Smooth muscle cell of the brain vasculature (primary cell): ENCODE results near the gene ENTPD6.
"Not testable (repeated sequence)": the region's sequence is repeated elsewhere in the genome, so short reads cannot be mapped to it uniquely, and the experiment has no call there.

Source experiments
- DNase-seq: peaks from one replicate; pipeline ENCODE4 v3.0.0-alpha.2; 2012; ENCODE audit warnings: low read depth, low spot score

ENTPD6 gene

DNA sequence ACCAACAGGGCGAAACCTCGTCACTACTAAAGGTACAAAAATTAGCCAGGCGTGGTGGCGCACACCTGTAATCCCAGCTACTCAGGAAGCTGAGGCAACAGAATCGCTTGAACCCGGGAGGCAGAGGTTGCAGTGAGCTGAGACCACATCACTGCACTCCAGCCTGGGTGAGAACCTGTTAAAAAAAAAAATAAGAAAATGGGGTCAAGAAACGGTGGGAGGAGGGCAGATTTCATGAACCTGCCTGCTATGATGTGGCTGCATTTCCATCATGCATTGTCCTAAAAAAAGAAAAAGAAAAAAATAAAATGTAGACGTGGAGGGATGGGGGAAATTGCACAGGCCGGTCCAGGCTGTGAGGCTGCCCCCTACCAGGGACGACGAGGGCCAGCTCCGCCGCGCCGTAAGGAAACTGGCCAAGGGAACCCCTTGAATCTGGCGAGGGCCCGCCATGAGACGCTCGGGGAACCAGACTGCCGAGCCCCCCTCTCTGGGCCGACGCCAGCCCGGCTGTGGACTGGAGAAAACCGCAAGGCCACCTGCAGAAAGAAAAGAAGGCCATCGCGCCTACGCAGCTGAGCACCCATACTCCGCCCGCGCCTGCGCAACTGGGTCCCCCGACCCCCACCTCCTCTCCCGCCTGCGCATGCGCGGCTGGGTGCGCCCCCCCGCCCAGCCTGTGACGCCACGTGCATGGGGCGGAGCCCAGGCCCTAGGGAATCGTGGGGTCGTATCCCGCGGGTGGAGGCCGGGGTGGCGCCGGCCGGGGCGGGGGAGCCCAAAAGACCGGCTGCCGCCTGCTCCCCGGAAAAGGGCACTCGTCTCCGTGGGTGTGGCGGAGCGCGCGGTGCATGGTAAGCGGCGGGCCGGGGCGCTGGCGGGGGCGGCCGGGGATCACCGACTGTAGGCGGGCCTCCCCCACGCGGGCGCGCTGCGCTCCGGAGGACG lies at the start of gene ENTPD6:
Gene ENTPD6, plus strand, starts transcription at position 699 of the 948 bp plus-strand sequence. CDS start 10,825 bp downstream, outside the sequence.
- DNase-seq: peak; percentile 65

DNA sequence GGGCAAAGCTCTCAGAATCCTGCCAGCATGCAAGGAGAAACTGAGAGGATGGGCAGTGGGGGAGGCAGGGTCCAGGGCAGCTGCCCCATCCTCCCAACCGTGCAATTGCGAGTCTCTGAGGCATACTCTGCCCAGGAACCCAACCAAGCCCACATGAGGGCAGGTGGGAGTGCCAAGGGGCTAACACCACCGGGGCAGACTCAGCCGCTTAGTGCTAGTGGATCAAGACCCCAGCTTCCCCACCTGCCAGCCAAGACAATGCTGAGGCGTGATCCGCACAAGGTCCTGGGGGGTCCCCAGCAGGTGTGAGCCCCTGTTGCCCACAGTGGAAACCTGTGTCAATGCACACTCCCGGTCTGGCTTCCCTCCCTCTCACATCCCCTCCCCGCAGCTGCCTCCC lies 48.5 kb upstream of the ENTPD6 start:
- no peak for DNase-seq

DNA sequence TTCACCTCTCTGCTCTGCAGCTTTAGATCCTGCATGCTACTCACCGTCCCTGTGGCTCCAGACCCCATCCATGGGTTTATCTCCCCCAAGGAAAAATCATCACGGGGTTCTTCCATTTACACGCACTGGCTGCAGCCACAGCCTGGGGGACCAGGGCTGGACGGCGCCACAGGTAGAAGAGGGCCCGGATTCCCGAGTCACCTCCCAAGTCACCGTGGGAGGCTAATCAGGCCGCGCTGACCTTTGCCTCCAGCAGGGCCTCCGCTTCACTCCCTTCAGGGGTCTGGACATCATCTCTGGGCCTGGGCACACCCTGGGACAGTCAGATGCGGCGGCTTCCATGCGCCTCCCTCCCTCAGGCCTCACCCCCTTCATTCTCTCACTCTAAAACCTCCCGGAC lies 47.8 kb upstream of the ENTPD6 start:
- DNase-seq: no peak

DNA sequence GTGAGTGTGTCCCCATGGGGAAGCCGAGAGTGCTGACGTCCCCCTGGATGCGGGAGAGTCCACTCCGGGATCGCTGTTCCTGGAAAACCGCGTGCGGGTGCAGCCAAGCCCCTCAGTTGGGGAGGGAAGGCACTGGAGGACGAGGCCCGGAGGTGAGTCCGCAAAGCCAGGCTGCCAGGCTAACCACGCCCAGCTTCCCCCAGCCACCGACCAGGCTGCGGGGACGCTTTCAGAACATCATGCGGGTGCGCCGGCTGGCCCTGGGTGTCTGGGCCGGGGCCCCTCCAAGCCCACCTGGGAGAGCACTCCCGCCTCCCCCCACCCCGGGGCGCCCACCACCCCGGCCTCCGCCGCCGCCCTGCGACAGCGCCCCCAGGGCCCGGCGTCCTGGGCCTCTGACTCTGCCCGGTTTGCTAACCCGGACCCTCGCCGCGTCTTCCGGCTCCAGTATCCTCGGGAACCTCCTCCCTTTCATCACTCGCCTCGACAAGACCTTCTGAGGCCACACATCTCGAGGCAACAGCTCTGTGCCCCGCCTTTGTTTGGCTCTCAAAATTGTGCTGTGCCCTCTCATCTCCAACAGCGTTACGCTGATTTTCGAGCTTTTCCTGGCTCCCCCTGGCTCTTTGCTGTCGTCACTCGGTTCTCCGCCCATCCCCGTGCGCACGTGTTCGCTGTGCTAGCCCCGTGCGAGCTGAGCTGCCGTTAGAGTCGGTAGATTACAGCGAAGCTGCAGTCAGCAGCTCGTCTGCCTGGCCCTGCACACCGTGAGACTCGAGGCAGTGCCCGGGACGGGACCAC lies 47.1 kb upstream of the ENTPD6 start:
- no peak for DNase-seq

DNA sequence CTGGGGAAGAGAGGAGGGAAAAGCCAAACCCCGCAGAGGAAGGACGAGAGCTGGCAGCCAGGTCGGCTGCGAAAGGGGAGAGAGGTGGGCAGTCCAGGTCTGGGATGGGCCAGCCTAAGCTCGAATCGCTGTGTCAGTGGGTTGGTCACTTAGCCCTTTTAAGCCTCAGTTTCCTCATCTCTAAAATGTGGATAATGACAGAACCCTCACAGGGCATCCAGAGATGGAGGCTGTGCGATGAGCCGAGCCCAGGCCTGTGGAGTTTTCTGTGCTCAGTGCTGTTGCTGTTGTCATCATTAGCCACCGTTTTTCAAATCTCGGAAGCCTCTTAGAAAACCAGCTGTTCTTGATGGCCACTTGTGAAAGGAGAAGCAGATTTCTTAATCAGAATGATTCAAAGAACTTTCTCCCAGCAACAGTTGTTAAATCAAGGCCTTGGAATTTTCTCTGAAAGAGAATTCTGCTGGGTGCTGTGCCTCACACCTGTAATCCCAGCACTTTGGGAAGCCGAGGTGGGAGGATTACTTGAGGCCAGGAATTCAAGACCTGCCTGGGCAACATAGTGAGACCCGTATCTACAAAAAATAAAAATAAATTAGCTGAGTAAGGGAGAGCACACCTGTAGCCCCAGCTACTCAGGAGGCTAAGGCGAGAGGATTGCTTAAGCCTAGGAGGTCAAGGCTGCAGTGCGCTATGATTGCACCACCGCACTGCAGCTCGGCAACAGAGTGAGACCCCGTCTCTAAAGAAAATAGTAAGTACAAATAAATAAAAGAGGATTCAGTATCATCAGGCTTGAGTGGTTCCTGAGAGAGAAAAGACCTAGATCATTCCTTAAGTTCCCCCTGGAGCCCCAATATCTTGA lies 46.3 kb upstream of the ENTPD6 start:
- DNase-seq: no peak

DNA sequence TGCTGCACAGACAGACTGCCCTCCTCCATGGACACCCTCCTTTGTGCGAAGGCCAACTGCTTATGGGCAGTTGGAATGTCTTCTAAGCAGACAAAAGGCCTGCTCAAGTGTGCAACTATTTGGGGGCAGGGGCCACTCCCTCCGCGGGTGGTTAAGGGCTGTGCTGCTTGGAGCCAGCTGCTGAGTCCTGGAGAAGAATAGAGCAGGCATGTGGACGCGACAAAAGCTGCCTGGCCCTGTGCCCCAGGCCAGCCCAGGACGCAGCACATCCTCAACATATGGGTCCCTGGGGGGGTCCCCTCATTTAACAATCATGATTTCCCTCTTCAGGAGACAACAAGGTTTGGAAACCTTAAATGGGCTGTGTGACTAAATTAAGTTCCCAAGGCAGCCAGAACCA lies 45.5 kb upstream of the ENTPD6 start:
- DNase-seq: no peak

DNA sequence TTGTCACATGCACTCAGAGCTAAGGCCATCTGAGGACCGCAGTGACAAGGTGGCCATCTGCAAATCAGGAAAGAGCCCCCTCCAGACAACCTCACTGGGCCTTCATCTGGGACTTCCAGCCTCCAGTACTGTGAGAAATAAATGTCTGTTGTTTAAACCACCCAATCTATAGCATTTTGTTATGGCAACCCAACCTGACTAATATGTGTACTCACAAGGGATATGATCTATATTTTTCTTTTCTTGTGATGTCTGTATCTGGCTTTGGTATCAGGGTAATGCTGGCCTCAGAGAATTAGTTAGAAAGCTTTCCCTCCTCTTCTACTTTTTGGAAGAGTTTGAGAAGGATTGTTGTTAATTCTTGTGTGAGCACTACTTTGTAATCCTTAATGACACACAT lies 37.5 kb upstream of the ENTPD6 start:
- DNase-seq: no peak

DNA sequence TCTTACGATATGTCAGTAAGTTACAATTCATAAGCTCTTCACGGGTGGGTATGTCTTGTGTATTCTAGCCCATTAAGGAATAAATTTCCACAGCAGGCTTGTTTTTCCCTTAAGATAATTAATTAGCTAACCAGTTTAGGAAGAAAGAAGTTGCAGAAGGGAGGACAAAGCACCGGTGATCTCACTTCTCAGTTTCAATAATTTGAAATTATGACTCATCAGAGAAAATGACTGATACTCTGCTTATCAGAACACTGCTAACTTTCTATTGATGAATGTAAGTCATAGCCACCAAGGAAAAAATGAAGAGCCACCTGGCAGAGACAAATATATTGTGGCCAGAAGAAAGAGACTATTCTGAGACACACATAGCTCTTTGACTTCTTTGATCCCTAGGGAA lies 35.0 kb upstream of the ENTPD6 start:
- DNase-seq: no peak

DNA sequence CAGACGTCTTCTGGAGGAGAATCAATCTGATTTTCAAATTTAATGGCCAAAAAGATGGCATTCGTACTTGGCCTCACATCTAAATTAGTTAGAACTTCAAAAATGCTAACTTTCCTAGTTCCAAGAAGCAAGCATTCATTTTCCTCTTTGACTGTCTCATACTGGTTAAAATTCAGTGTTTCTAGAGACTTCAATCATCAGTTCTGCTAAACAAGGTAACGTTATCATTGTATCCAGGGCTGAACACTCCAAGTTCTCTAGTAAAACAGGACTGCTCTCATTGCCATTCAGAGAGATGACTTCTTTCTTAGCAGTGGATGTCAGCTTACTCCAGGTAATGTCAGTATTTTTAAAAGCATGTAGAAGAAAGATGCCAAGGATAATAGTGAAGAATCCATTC lies 34.6 kb upstream of the ENTPD6 start:
- DNase-seq: no peak

DNA sequence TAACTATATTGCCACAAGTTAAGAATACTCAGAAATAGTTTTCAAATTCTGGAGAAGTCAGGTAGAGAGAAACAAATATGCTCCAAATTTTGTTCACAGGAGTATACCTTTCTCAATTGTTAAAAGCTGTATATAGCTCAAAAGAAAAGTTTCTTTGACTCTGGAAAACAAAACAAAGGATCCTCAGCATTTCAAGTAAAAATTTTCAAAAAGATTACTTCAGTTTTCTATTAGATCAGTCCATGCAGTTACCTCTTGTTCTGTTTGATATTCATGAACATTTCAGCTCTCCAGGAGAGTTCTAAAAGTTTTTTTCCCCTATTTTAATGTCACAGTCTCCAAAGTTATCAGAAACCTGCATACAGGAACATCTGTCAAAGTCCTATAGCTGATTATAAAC lies 30.4 kb upstream of the ENTPD6 start:
- no peak for DNase-seq

DNA sequence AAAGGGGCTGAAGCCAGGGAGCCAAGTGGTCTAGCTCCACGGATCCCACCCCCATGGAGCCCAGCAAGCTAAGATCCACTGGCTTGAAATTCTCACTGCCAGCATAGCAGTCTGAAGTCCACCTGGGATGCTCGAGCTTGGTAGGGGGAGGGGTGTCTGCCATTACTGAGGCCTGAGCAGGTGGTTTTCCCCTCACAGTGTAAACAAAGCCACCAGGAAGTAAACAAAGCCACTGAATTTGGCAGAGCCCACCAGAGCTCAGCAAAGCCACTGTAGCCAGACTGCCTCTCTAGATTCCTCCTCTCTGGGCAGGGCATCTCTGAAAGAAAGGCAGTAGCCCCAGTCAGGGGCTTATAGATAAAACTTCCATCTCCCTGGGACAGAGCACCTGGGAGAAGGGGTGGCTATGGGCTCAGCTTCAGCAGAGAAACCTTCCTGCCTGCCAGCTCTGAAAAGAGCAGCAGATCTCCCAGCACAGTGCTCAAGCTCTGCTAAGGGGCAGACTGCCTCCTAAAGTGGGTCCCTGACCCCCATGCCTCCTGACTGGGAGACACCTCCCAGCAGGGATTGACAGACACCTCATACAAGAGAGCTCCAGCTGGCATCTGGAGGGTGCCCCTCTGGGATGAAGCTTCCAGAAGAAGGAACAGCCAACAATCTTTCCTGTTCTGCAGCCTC lies 29.3 kb upstream of the ENTPD6 start:
- not testable (repeated sequence) for DNase-seq

DNA sequence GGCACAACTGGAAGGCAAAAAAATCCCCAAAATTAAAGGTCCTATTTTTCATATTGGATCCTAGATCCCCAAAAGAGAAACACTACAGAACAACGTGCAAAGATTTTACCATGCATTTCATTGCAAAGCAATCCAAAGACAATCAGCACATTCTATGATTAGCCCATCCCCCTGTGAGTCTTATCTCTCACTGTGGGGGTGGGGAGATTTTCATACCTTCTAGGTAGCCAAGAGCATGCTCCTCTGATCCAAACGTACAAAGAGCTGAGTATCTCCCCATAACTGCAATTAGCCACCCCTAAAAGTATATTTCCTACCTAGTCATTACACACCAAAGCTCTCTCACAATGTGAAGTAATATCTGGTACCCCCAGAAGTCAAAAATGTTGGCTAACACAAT lies 22.2 kb upstream of the ENTPD6 start:
- no peak for DNase-seq

DNA sequence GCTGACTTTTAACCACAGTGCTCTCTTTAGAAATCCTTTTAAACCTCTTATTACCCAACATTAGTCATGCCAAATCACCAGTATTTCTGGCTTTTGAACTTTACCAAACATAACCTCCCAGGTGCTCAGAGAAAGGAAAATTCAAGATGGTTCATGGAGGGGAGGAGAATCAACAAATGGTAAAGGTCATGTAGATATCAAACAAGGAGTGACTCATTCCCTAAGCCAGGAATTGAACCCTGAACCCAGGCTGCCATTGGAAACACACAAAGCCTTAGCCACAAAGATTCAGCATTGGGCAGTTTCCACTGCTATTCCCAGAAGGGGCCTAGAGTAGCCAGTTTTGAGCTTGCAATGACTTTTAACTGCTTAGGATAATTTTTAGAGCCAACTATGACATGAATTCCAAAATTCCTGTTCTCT lies 21.6 kb upstream of the ENTPD6 start:
- DNase-seq: no peak

DNA sequence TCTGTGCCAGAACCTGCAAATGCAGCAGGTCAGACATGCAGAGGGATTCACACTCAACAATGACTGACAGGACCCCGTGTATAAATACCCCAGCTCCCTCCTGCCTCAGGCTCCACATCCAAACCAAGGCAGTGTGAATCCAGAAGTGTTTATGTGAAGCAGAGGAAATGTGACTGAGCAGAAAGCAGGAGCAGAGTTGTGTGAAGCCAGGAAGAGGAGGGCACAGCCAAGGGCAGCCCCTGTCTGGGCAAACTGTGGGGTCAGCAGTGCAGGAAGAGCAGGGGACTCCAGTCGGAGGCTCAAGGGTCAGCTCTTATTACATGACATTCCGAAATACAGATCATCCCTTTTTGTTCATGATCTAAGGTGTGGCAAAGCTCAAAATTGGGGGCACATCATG lies 19.3 kb upstream of the ENTPD6 start:
- no peak for DNase-seq

DNA sequence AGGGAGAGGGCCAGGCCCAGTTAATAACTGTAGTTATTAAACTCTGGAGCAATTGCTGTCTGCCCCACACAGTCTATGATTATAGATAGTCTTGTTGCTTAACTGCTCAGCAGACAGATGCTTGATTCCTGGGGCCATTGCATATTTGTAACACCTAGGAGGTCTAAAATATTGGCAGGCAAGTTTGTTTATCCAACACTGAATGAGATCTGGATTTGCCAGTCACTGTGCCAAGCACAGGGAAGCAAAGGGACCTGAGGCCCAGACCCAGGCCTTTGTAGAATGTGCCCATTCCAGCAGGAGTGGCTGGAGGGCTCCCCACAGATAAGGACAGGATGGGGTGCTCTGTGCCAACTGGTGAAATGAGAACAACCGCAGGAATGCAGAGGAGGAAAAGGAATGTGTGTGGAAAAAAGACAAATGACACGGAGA lies 17.6 kb upstream of the ENTPD6 start:
- DNase-seq: no peak

DNA sequence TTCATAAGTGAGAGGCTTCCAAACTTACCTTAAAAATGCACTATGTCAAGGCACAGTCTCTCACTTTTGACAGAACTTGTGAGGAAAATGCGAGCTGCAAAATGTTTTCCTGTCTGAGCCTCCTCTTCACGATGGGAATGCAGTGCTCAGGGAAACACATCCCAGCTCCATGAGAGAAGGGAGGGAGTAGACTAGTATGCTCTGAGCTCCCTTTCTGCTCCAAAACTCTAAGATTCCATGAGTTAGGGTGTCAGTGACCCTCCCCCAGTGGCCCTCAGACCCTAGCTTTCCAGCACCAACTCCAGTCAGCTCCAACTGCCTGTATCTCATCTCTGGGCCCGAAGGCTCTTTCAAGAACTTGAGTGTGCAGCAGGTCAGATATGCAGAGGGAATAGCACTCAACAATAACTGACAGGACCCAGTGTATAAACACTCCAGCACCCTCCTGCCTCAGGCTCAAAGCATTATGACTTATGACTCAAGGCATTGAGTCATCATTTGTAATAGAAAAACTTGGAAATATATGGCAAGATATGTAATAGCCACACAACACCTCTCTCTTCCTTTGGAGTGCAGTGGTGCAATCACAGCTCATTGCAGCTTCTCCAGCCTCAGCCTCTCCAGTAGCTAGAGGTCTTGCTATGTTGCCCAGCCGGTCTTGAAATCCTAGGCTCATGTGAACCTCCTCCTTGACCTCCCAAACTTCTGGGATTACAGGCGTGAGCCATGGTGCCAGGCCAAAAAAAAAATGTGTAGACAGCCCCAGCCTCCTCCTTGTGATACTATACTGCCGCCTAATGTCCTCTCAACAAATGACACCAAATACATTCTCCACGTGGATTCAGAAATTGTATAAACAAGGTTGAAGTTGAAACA lies 16.7 kb upstream of the ENTPD6 start:
- DNase-seq: peak; percentile 52

DNA sequence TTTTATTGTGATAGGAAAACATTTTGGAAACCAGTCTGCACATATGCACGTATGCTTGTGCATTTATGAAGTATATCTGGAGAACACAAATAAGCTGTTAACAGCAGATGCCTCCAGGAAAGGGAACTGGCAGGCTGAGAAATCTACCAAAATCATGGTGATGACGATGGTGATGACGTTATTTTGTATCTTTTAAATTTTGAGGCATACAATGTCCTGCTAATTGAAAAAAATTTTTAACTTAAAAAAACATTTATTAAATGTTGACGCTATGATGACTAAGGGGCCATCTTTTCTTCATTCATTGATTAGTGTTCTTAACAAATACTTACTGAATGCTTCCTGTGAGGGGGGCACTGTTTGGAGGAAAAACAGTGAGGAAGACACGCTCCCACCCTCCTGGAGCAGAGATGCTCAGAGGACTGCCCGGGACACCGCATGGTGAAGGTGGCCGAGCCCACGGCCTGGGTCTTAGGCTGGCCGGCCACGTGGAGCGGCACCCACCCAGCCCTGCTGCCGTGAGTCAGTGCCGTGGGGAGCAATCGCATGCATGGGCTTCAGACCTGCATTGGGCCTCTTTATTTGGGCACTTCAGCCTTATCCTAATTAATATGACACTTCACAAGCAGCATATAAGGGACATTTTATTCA lies 15.9 kb upstream of the ENTPD6 start:
- no peak for DNase-seq

DNA sequence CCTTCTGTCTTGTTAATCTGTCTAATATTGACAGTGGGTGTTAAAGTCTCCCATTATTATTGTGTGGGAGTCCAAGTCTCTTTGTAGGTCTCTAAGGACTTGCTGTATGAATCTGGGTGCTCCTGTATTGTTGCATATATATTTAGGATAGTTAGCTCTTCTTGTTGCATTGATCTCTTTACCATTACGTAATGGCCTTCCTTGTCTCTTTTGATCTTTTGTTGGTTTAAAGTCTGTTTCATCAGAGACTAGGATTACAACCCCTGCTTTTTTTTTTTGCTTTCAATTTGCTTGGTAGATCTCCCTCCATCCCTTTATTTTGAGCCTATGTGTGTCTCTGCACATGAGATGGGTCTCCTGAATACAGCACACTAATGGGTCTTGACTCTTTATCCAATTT lies 11.1 kb upstream of the ENTPD6 start:
- not testable (repeated sequence) for DNase-seq

DNA sequence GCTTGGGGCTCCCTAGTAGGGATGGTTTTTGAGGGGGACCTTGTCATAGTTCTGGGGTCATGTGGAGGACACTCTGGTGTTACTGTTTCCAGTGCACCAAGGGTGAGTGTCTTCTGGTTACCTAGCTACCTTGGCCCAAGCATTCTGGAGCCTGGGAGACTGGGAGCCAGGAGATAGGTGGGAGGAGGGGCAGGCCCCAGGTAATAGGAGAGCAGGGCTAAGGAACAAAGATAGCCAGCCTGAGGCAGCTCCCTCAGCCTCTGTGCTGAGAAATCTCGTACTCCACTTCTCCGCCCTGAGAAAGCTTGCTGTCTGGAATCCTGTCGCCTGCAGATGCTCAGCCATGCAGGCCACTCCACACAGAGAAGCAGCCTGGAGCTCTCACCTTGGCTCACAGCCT lies 8.3 kb upstream of the ENTPD6 start:
- DNase-seq: no peak

DNA sequence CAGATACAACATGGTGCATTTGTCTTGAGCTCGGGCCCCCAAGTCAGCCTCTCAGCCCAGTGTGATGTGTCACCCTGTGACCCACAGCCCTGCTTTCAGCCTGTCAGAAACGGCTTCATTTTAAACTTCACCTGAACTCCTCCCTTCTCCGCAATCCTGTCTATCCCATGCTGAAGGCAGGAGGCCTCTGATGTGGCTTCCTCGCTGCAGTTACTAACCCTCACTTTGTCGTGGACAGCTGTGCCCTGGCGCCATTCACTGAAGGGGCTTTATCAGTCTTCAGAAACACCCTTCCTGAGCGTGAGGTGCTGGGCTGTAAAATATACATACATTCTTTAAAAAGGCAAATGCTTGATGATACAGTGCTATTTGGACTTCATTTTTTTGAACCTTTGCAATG lies 7.9 kb upstream of the ENTPD6 start:
- DNase-seq: no peak
